GM21381 (cell line): ENCODE measurements around the gene CAMKK2.
A peak's percentile ranks its signal among the peaks of the same experiment; 100 is the strongest.
"Not testable (repeated sequence)": the region's sequence is repeated elsewhere in the genome, so short reads cannot be mapped to it uniquely, and the experiment has no call there.

Experiments
- ATAC-seq: cut with Tn5 transposase; IDR thresholded peaks from one replicate; pipeline ENCODE4 v1.9.1; 2021; ENCODE audit warnings: mild to moderate bottlenecking, moderate library complexity; ENCODE audit not compliant: unreplicated experiment

Gene CAMKK2

GRCh38 chr12:121296618-121297434, at the start of gene CAMKK2:
Gene CAMKK2 (minus strand): TSS chr12:121296709. CDS start chr12:121274526, 22,183 bp downstream.
- peak; percentile 71 for ATAC-seq

DNA sequence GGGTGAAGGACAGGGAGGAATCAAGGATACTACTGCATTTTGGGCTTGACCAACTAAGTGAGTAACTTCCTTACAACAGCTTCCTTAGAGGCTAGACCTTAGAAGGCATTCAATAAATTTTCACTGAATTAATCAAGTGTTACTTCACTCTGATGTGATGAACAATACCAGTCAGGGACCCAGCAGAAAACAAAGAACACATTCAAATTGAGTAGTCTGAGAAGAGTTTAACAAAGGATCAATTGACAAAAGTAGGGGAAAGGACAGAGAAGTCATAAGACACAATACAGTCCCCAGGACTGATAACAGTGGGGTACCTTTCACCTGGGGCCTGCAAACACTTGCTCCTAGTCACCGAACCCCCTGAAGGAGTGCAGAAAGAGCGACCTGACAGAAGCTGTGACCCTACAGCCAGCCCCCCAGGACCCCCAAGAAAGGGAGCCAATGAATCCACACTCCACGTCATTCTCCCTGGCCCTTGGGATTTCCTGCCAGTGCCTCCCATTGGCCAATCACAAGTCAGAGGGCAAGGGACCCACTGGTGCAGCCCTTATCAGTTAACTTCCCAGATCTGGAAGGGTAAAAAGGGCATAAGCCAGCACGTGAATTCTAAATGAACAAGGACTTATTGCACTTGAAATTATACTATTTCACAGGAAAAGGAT, 48.8 kb upstream of the CAMKK2 start:
- ATAC-seq, result no peak

DNA sequence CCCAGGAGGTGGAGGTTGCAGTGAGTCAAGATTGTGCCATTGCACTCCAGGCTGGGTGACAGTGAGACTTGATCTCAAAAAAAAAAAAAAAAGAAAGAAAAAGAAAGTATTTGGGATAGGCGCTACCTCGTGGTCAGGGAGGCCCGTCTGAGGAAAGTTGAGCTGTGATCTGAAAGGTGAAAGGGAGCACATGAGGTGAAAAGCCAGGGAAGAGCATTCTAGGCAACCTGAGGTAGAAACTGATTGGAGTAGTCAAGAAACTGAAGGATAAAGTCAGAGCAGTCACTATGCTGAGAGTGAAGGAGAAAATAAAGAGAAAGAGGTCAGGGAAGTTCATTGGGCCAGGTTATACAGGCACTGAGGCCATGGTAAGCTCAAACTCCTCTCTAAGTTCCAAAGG, 48.0 kb upstream of the CAMKK2 start:
- ATAC-seq, result no peak

DNA sequence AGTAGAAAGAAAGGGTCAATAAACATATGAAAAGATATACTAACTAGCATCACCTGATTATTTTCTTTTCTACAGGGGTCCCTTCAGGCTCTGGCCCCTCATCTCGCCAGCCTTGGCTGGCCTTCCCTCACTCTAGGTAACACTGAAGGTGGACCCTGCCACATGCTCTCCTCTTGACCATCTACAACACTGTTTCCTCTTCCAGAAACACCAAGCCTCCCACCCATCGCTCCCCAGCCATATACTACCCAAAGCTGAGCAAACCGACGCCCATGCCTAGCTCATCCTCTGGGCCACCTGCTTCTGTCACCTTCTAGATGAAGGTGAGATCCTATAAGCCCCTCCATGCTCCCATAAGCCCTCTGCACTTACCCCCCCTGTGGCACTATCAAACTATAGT, 40.9 kb upstream of the CAMKK2 start:
- ATAC-seq, result no peak

DNA sequence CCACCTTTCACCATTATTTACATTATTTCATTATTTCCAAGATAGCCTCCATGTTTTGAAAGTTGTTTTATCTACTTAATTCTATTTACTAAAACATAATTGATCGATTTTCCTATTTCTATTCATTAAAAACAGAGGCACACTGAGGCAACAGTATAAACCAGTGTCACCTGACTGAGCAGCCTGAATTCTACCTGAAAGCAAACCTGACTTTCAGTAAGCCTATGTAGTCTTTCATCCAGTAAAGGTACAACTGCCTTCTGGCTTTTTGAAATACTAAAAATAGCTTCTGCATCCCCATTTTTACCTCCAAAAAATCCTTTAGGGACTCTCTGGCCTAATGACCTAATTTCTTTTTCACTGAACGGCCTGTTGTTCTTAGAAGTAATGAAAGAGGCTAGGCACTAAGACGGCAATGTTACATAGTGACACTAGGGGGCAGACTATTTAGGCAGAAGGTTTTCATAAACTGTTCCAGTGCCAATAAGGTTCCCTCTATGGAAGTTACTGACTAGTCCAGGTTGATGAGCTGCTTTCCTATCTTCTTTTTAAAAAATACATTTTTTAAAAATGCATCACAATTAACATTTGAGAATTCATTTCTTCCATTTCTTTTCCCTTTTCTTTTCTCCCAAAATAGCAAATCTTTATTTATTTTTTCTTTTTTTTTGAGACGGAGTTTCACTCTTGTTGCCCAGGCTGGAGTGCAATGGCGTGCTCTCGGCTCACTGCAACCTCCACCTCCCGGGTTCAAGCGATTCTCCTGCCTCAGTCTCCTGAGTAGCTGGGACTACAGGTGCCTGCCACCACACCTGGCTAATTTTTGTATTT, 38.2 kb upstream of the CAMKK2 start:
- no peak for ATAC-seq

- ATAC-seq, result no peak
Measured at GRCh38 chr12:121333747-121334146, 37.2 kb upstream of the CAMKK2 start.

GRCh38 chr12:121331248-121331647, 34.7 kb upstream of the CAMKK2 start:
- no peak for ATAC-seq

DNA sequence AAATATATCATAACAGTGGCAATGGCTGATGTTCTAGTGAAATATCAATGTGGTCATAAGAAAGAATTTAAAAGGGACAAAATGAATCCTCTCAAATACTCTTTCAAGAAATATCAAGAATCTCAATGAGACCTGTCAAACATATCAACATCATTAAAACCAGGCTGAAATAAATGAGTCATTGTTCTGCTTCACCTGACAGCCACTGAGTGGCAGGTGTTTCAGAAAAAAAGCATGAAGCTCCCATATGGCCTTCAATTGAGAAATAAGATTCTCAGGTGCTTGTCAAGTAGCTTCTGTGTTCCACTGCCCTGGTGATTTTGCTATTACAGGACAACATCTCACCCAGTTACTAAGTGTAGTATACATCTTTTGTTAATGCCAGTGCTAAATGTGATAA, 34.2 kb upstream of the CAMKK2 start:
- no peak for ATAC-seq

- no peak for ATAC-seq
Measured at GRCh38 chr12:121330195-121330594, 33.7 kb upstream of the CAMKK2 start.

DNA sequence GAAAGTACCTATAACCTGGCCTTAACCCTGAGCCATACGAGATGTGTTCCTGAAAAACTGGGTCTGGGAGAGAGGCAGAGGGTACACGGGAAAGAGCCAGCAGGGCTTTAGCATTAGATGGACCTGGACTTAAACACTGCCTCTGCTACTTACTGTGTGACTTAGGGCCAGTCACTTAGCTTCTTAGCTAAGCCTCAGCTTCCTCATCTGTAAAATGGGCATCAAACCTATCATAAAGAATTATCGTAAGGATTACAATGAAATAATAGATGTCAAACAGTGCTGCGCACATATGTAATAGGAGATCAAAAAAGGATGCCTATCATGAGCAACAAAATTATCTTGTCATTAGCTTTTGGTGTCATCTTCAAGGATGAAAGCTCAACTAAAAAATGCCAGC, 32.1 kb upstream of the CAMKK2 start:
- ATAC-seq, result no peak

GRCh38 chr12:121326996-121327674, 30.6 kb upstream of the CAMKK2 start:
- ATAC-seq, result no peak

- ATAC-seq, result no peak
Measured at GRCh38 chr12:121325922-121326396, 29.4 kb upstream of the CAMKK2 start.

DNA sequence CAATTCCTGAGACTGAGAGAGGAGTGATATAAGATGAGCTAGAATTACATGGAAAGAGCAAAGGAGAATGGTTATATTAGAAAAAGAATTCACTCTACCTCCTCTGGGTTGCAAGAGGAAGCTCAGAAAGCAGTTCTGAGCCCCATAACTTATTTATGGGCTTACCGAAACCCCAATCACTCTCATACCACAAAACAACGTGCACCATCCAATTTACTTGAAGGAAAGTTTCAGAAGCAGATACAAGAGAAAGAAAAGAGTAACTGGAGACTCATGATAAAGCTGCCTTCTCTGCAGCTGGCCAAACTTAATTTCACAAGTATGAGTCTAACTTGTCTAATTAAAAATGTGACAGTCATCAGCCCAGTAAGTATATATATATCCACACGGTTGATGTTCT, 27.4 kb upstream of the CAMKK2 start:
- no peak for ATAC-seq

GRCh38 chr12:121318121-121318520, 21.6 kb upstream of the CAMKK2 start:
- no peak for ATAC-seq

DNA sequence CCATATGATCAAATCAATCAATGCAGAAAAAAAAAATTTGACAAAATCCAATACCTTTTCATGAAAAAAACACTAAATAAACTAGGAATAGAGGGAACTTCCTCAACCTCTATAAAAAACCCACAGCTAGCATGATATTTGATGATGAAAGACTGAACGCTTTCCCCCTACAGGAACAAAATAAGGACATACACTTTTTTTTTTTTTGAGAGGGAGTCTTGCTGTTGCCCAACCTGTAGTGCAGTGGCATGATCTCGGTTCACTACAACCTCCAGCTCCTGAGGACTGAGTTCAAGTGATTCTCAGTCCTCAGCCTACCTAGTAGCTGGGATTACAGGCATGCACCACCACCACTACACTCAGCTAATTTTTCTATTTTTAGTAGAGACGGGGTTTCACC, 17.9 kb upstream of the CAMKK2 start:
- no peak for ATAC-seq

- ATAC-seq, result not testable (repeated sequence)
Measured at GRCh38 chr12:121310231-121310630, 13.7 kb upstream of the CAMKK2 start.

DNA sequence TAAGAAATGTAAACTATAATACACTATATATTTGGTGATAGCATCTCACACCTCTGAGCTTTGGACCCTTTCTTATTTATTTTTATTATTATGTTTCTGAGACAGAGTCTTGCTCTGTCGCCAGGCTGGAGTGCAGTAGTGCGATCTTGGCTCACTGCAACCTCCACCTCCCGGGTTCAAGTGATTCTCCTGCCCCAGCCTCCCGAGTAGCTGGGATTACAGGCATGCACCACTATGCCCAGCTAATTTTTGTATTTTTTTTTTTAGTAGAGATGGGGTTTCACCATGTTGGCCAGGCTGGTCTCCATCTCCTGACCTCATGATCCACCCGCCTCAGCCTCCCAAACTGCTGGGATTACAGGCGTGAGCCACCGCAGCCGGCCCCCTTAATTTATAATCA, 10.9 kb upstream of the CAMKK2 start:
- not testable (repeated sequence) for ATAC-seq

- ATAC-seq, result no peak
Measured at GRCh38 chr12:121304306-121304705, 7.8 kb upstream of the CAMKK2 start.

- no peak for ATAC-seq
Measured at GRCh38 chr12:121301876-121302275, 5.4 kb upstream of the CAMKK2 start.

GRCh38 chr12:121300083-121300819, 3.7 kb upstream of the CAMKK2 start:
- no peak for ATAC-seq
